GM19395 (cell line): ENCODE results near the gene PARD3B.

Experiments used
- ATAC-seq: cut with Tn5 transposase; IDR thresholded peaks from one replicate; pipeline ENCODE4 v1.9.1; 2021; ENCODE audit warnings: mild to moderate bottlenecking, moderate library complexity; ENCODE audit not compliant: unreplicated experiment

PARD3B gene

DNA sequence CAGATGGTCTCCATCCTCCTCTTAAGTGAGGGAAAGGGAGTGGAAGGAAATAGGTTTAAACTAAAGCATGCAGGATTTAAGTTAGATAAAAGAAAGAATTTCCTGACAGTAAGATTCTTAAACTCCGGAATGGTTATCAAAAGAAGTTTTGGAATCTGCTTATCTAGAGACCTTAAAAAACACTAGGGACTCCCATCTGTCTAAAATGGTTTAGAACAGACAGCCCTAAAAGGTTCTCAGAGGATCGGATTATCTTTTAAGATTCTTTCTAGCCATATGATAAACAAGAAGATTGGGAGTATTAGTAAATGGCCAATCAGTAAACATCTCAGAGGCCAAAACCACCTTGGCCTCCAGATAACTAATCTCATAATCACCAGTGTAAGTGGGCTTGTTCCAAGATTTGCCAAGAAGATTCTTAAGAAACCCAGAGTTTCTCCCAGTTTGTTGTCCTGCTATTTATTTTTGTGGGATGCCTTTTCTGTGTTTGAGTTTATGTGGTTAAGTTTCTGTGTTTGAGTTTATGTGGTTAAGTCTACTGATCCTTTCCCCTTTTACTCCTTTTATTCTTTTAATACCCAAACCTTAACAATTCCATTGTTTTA, 822.2 kb downstream of the PARD3B start:
- no peak for ATAC-seq

- ATAC-seq, result no peak
Measured at GRCh38 chr2:205369813-205370212, 824.5 kb downstream of the PARD3B start.

GRCh38 chr2:205370726-205371125, 825.5 kb downstream of the PARD3B start:
- ATAC-seq, result no peak

GRCh38 chr2:205372141-205372540, 826.9 kb downstream of the PARD3B start:
- no peak for ATAC-seq

DNA sequence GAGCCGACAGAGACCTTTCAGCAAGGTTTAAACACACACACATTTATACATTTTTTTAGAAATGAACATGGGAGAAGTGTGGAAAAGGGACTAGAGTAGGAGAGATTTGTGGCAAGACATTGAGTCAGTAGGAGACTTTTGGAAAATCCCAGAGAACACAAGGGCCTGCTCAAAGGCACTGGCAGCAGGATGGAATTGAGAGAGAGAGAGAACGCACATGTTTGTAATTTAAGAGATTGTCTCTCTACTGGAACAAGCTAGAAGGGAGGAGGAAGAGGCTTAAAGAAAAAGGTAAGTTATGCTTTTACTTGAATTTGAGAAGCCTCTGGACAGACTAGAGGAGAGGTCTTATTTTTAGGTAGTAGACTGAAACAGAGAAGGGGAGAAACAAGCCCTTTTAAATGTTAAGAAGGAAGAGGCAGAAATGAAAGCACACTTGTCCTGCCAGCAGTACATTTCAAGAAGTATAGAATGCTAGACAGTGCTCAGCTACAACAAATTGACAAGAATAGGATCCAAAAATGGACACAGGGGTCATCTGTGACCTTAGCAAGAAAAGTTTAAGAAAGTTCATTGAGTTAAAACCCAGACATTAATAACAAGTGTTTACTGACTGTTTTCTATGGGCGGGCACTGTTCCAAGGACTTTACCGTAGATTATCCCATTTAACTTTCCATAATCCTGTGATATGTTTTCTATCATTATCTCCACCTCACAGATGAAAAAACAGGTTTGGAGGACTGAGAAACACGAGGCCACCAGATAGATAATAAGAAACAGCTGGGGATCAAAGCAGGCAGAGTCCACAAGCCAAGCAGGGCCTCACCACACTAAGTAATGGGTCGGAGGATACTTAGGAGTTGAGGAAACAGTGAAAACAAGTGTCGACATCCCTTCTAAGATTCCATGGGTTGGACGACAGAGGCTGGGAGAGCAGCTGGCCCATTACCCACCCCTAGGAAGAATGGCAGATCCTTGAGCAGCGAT, 830.5 kb downstream of the PARD3B start:
- ATAC-seq, result no peak

- ATAC-seq, result no peak
Measured at GRCh38 chr2:205377324-205377723, 832.0 kb downstream of the PARD3B start.

GRCh38 chr2:205383601-205384000, 838.3 kb downstream of the PARD3B start:
- no peak for ATAC-seq

DNA sequence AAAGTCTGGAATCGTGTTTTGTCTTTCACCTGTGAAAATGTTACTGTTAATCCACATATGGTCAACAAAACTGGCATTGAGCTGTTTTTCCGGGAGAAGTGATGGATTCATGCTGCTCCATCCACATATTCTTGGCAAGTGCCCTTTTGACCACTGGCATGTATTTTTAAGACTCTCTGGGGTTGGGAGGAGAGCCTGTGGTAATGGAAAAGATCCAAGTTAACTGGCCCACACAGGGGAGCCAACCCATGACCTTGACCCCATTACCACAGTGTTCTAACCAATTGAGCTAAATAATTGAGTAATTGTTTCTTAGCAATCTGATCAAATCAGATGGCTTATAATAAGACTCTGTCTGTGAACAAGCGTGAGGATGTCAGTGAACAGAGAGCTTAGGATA, 840.8 kb downstream of the PARD3B start:
- ATAC-seq, result no peak

GRCh38 chr2:205387350-205388055, 842.2 kb downstream of the PARD3B start:
- no peak for ATAC-seq

GRCh38 chr2:205390866-205391265, 845.6 kb downstream of the PARD3B start:
- ATAC-seq, result no peak

GRCh38 chr2:205401511-205401910, 856.2 kb downstream of the PARD3B start:
- ATAC-seq, result no peak

GRCh38 chr2:205402011-205402410, 856.7 kb downstream of the PARD3B start:
- ATAC-seq, result no peak

DNA sequence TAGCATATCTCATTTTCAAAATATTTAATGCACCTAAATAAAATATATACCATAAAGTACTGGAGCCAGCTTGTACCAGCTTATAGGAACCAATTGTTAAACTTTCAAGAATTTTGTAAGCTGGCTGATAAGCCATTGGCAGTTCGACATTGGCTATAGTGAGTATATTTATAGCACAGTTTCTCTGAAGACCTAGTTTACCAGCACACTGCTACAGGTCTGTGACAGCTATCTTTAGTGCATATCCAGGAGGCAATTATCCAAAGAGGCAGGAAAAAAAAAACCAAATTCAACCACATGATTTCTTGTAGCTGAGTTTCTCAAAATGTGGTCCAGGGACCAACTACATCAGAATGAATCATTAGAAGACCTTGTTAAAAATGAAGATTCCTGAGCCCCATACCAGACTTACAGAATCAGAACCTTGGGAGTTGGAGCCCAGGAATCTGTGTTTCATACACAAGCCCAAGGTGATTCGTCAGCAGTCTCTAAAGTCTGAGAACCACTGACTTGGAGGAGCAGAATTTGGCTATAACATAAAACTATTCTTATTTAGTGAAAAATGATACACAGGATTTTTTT, 858.1 kb downstream of the PARD3B start:
- no peak for ATAC-seq

DNA sequence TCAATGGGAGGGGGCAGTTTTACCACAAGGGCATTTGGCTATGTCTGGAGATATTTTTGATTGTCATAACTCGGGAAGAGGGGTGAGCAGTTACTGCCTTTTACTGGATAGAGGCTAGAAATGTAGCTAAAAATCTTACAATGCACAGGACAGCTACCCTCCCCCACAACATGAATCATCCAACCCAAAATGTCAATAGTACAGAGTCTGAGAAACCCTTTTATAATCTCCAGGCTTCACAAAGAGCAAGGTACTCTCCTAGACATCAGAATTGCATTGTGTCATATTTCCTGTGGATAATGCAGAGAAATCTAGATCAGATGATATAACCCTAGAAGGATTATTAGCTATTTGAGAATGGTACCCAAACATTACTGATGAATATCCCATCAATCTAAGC, 859.9 kb downstream of the PARD3B start:
- no peak for ATAC-seq

DNA sequence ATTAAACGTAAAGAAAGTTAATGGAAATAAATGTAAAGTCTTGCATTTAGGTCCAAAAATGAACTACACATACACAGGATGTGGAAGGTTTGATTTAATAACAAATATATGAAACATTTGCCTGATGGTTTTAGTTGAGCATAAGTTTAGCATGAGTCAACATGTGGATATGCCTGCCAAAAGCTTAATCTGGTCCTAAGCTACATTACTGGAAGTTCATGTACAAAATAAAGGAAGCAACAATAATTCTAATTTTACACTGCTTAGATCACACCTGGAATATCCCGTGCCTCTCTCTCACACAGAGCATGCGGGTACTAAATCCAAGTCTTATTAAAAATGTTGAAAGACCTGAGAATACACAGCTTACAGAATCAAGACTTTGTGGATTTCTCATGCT, 860.5 kb downstream of the PARD3B start:
- ATAC-seq, result no peak

GRCh38 chr2:205407984-205408383, 862.7 kb downstream of the PARD3B start:
- no peak for ATAC-seq

- no peak for ATAC-seq
Measured at GRCh38 chr2:205408696-205409095, 863.4 kb downstream of the PARD3B start.

DNA sequence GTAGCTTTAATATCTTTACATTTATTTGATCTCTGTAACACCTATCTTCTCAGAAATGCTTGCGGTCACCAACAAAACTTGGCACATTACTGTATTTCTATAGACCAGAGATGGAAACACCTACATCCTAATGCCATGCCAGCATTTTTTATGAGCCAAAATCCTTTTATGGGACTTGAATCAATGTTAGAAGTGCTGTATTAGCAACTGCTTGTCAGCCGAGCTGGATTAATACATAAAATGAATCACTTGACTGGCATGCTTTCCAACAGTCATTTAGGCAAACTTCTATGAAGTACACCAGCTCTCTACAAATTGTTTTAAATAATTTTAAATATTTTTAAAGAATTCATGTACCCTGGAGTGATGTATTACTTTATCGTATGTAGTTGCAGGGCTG, 864.1 kb downstream of the PARD3B start:
- ATAC-seq, result no peak

- no peak for ATAC-seq
Measured at GRCh38 chr2:205411558-205411957, 866.3 kb downstream of the PARD3B start.

GRCh38 chr2:205424326-205424725, 879.1 kb downstream of the PARD3B start:
- no peak for ATAC-seq

- no peak for ATAC-seq
Measured at GRCh38 chr2:205425102-205425501, 879.8 kb downstream of the PARD3B start.
